OCI-LY1 (cell line): Measurements from ENCODE around the gene KCNK1.

Source experiments
- H2AFZ ChIP-seq: fragments of 200-600 bp; sonication (generic), shearing (Covaris generic); 2 replicates; pipeline ENCODE4 v1.6.0; 2014; ENCODE audit warnings: antibody characterized with exemption, mild to moderate bottlenecking, low read length
- H3F3A ChIP-seq: fragments of 200-600 bp; sonication (generic), shearing (Covaris generic); 2 replicates; pipeline ENCODE4 v1.6.0; 2014; ENCODE audit warnings: mild to moderate bottlenecking, antibody characterized with exemption, low read length, moderate library complexity; ENCODE audit not compliant: insufficient read depth
- H3K27ac ChIP-seq: fragments of 200-600 bp; sonication (generic); 2 replicates; pipeline ENCODE4 v1.5.1; 2014; ENCODE audit warnings: low read length, mixed run types, mild to moderate bottlenecking, low read depth; ENCODE audit not compliant: poor library complexity, severe bottlenecking
- H3K27me3 ChIP-seq: fragments of 200-600 bp; sonication (generic); 2 replicates; pipeline ENCODE4 v1.6.0; 2014; ENCODE audit warnings: antibody characterized with exemption, mild to moderate bottlenecking, low read length, moderate library complexity; ENCODE audit not compliant: insufficient read depth
- H3K36me3 ChIP-seq: fragments of 200-600 bp; sonication (generic); 2 replicates; pipeline ENCODE4 v1.6.1; 2014; ENCODE audit warnings: mild to moderate bottlenecking, antibody characterized with exemption, low read length, moderate library complexity, mixed read lengths; ENCODE audit not compliant: insufficient read depth
- H3K4me1 ChIP-seq: fragments of 200-600 bp; sonication (generic); 2 replicates; pipeline ENCODE4 v1.5.1; 2014; ENCODE audit warnings: mild to moderate bottlenecking, low read length, moderate library complexity; ENCODE audit not compliant: insufficient read depth, severe bottlenecking
- H3K4me2 ChIP-seq: fragments of 200-600 bp; sonication (generic), shearing (Covaris generic); 2 replicates; pipeline ENCODE4 v1.6.1; 2014; ENCODE audit warnings: low read length
- H3K4me3 ChIP-seq: fragments of 200-600 bp; sonication (generic); 2 replicates; pipeline ENCODE4 v1.5.1; 2014; ENCODE audit warnings: low read length, low read depth, mild to moderate bottlenecking, mixed read lengths; ENCODE audit not compliant: poor library complexity, severe bottlenecking
- H3K79me2 ChIP-seq: fragments of 200-600 bp; shearing (Covaris generic); 2 replicates; pipeline ENCODE4 v1.6.1; 2016; ENCODE audit warnings: mixed run types, low read length, mixed read lengths; ENCODE audit not compliant: insufficient read depth
- H3K9ac ChIP-seq: fragments of 200-600 bp; sonication (generic), shearing (Covaris generic); 2 replicates; pipeline ENCODE4 v1.6.1; 2014; ENCODE audit warnings: mild to moderate bottlenecking, low read length, mixed read lengths
- H3K9me2 ChIP-seq: fragments of 200-600 bp; sonication (generic), shearing (Covaris generic); 2 replicates; pipeline ENCODE4 v1.6.1; 2014; ENCODE audit warnings: low read depth, mild to moderate bottlenecking, low read length, mixed read lengths
- H3K9me3 ChIP-seq: fragments of 200-600 bp; shearing (Covaris generic); 2 replicates; pipeline ENCODE4 v1.6.1; 2014; ENCODE audit warnings: low read length, mixed read lengths
- H4K20me1 ChIP-seq: fragments of 200-600 bp; sonication (generic), shearing (Covaris generic); 2 replicates; pipeline ENCODE4 v1.6.0; 2016; ENCODE audit warnings: mild to moderate bottlenecking, low read length; ENCODE audit not compliant: insufficient read depth
- EZH2 ChIP-seq: fragments of 200-600 bp; sonication (generic), shearing (Covaris generic); IDR thresholded peaks from 2 replicates; pipeline ENCODE4 v1.8.0; 2017; ENCODE audit warnings: borderline replicate concordance, mixed run types, mild to moderate bottlenecking, antibody characterized with exemption, low read length, moderate library complexity, mixed read lengths
- TF ChIP-seq, protein P1 (sequence below): fragments of 200-600 bp; sonication (generic), shearing (Covaris generic); IDR thresholded peaks from 2 replicates; pipeline ENCODE4 v1.5.1; 2017; ENCODE audit warnings: mild to moderate bottlenecking, antibody characterized with exemption, low read length, moderate library complexity, mixed read lengths

KCNK1 gene

GRCh38 chr1:233584376-233584775 is 29.5 kb upstream of the KCNK1 start:
- H3K27me3 ChIP-seq = no peaks in the 10 kb centered on the region
- H3K79me2 ChIP-seq = no peaks in the 10 kb centered on the region
- no peaks in the 10 kb centered on the region for H3K4me1 ChIP-seq
- no peak overlapping the region for H3K27ac ChIP-seq
- H3K4me2 ChIP-seq = no peak overlapping the region
- no peaks in the 10 kb centered on the region for H3F3A ChIP-seq
- no peaks in the 10 kb centered on the region for H4K20me1 ChIP-seq
- no peak overlapping the region for H3K9ac ChIP-seq
- H3K4me3 ChIP-seq = no peak overlapping the region
- TF ChIP-seq EZH2 = no peak
- TF ChIP-seq, protein P1, sequence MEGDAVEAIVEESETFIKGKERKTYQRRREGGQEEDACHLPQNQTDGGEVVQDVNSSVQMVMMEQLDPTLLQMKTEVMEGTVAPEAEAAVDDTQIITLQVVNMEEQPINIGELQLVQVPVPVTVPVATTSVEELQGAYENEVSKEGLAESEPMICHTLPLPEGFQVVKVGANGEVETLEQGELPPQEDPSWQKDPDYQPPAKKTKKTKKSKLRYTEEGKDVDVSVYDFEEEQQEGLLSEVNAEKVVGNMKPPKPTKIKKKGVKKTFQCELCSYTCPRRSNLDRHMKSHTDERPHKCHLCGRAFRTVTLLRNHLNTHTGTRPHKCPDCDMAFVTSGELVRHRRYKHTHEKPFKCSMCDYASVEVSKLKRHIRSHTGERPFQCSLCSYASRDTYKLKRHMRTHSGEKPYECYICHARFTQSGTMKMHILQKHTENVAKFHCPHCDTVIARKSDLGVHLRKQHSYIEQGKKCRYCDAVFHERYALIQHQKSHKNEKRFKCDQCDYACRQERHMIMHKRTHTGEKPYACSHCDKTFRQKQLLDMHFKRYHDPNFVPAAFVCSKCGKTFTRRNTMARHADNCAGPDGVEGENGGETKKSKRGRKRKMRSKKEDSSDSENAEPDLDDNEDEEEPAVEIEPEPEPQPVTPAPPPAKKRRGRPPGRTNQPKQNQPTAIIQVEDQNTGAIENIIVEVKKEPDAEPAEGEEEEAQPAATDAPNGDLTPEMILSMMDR = no peak
- no peaks in the 10 kb centered on the region for H3K9me2 ChIP-seq
- no peak overlapping the region for H2AFZ ChIP-seq
- H3K9me3 ChIP-seq = no peaks in the 10 kb centered on the region
- no peaks in the 10 kb centered on the region for H3K36me3 ChIP-seq

- no peak overlapping the region for H2AFZ ChIP-seq
These were observed 29.0 kb upstream of the KCNK1 start for GRCh38 chr1:233584931-233585330.

DNA sequence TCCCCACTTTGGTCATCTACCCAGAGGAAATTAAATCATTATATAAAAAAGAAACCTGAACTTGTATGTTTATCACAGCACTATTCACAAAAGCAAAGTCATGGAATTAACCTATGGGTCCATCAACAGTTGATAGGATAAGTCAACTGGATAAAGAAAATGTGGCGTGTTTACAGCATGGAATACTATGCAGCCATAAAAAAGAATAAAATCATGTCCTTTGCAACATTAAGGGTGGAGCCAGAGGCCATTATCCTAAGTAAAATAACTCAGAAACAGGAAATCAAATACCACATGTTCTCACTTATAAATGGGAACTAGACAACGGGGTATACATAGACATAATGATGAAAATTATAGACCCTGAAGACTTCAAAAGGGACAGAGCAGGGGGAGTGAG is 27.6 kb upstream of the KCNK1 start:
- no peaks in the 10 kb centered on the region for H3K4me1 ChIP-seq
- H3K79me2 ChIP-seq = no peaks in the 10 kb centered on the region
- TF ChIP-seq, protein P1 = no peak
- no peak for TF ChIP-seq EZH2
- H3K4me2 ChIP-seq = no peak overlapping the region
- no peak overlapping the region for H2AFZ ChIP-seq
- no peak overlapping the region for H3K9ac ChIP-seq
- H3K36me3 ChIP-seq = no peaks in the 10 kb centered on the region
- H3K9me3 ChIP-seq = no peaks in the 10 kb centered on the region
- H3K27ac ChIP-seq = no peak overlapping the region
- no peaks in the 10 kb centered on the region for H3F3A ChIP-seq
- H3K27me3 ChIP-seq = no peaks in the 10 kb centered on the region
- H4K20me1 ChIP-seq = no peaks in the 10 kb centered on the region
- no peak overlapping the region for H3K4me3 ChIP-seq
- no peaks in the 10 kb centered on the region for H3K9me2 ChIP-seq

More at GRCh38 chr1:233584931-233585330, 29.0 kb upstream of the KCNK1 start:
- no peak for TF ChIP-seq EZH2
- Histone ChIP-seq H3F3A (no peaks in the 10 kb centered on the region), H3K4me1 (no peaks in the 10 kb centered on the region), H3K4me3 (no peak overlapping the region), H4K20me1 (no peaks in the 10 kb centered on the region), H3K27ac (no peak overlapping the region), H3K27me3 (no peaks in the 10 kb centered on the region), H3K9ac (no peak overlapping the region), H3K79me2 (no peaks in the 10 kb centered on the region), H3K9me2 (no peaks in the 10 kb centered on the region), H3K4me2 (no peak overlapping the region), H3K9me3 (no peaks in the 10 kb centered on the region), H3K36me3 (no peaks in the 10 kb centered on the region)

DNA sequence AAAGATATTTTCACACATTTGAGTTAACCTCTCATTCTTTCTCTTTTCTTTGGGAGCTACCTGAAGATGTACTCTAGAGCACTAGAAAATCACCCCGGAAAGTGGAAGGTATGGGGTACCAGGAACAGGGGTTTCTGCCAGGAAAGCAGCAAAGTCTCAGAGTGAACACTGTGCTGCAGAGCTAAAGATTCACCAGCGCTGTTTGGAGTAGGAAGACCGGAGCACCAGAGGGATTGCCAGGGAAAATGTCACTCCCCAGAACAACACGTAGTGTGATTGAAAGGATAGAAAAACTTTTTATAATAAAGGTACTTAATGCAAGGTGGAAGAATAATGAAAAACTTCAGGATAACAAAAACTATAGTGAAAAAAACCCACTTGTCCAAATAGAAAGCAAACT is 26.7 kb upstream of the KCNK1 start:
- no peaks in the 10 kb centered on the region for H3K79me2 ChIP-seq
- H3K9ac ChIP-seq = no peak overlapping the region
- TF ChIP-seq EZH2 = no peak
- no peak overlapping the region for H3K27ac ChIP-seq
- H4K20me1 ChIP-seq = no peaks in the 10 kb centered on the region
- H3F3A ChIP-seq = no peaks in the 10 kb centered on the region
- H3K27me3 ChIP-seq = no peaks in the 10 kb centered on the region
- no peak overlapping the region for H3K4me3 ChIP-seq
- H3K4me2 ChIP-seq = no peak overlapping the region
- H3K9me3 ChIP-seq = no peaks in the 10 kb centered on the region
- no peaks in the 10 kb centered on the region for H3K36me3 ChIP-seq
- no peaks in the 10 kb centered on the region for H3K9me2 ChIP-seq
- no peaks in the 10 kb centered on the region for H3K4me1 ChIP-seq
- H2AFZ ChIP-seq = no peak overlapping the region
